Islet of Langerhans (tissue), 1 donor: ENCODE data around the gene LMNB1.
"Not testable (repeated sequence)": the region's sequence is repeated elsewhere in the genome, so short reads cannot be mapped to it uniquely, and the experiment has no call there.

Source experiments
- FAIRE-seq: peaks from one replicate; lab custom pipeline; 2011; peaks lifted over from hg19 to GRCh38; lab: Jason Lieb, UNC

Gene LMNB1

GRCh38 chr5:126778675-126779403, 1.9 kb downstream of the LMNB1 start:
- FAIRE-seq: no peak

- no peak for FAIRE-seq
Measured at GRCh38 chr5:126780165-126780827, 3.4 kb downstream of the LMNB1 start.

- not testable (repeated sequence) for FAIRE-seq
Measured at GRCh38 chr5:126788409-126788808, 11.5 kb downstream of the LMNB1 start.

- FAIRE-seq: no peak
Measured at GRCh38 chr5:126793097-126793496, 16.2 kb downstream of the LMNB1 start.

GRCh38 chr5:126793648-126794047, 16.7 kb downstream of the LMNB1 start:
- not testable (repeated sequence) for FAIRE-seq

- FAIRE-seq: no peak
Measured at GRCh38 chr5:126794157-126794828, 17.4 kb downstream of the LMNB1 start.

GRCh38 chr5:126799780-126800179, 22.8 kb downstream of the LMNB1 start:
- FAIRE-seq: no peak

- no peak for FAIRE-seq
Measured at GRCh38 chr5:126801174-126801991, 24.4 kb downstream of the LMNB1 start.

GRCh38 chr5:126801992-126802294, 25.0 kb downstream of the LMNB1 start:
- FAIRE-seq: peak; percentile 79

GRCh38 chr5:126805063-126805462, 28.1 kb downstream of the LMNB1 start:
- FAIRE-seq: no peak

- no peak for FAIRE-seq
Measured at GRCh38 chr5:126808521-126808988, 31.6 kb downstream of the LMNB1 start.

- FAIRE-seq: no peak
Measured at GRCh38 chr5:126809916-126810315, 33.0 kb downstream of the LMNB1 start.

- no peak for FAIRE-seq
Measured at GRCh38 chr5:126810596-126811380, 33.9 kb downstream of the LMNB1 start.

- no peak for FAIRE-seq
Measured at GRCh38 chr5:126811515-126812198, 34.7 kb downstream of the LMNB1 start.

- no peak for FAIRE-seq
Measured at GRCh38 chr5:126812199-126812570, 35.2 kb downstream of the LMNB1 start.

GRCh38 chr5:126813799-126814198, 36.9 kb downstream of the LMNB1 start:
- not testable (repeated sequence) for FAIRE-seq

GRCh38 chr5:126814721-126815404, 37.9 kb downstream of the LMNB1 start:
- FAIRE-seq: no peak

GRCh38 chr5:126816649-126817048, 39.7 kb downstream of the LMNB1 start:
- FAIRE-seq: no peak

- FAIRE-seq: no peak
Measured at GRCh38 chr5:126818736-126819135, 41.8 kb downstream of the LMNB1 start.

GRCh38 chr5:126819253-126819652, 42.3 kb downstream of the LMNB1 start:
- no peak for FAIRE-seq
